HG02884 (cell line): ENCODE results near the gene CSRP1.
A peak's percentile ranks its signal among the peaks of the same experiment; 100 is the strongest.
"Not testable (repeated sequence)": the region's sequence is repeated elsewhere in the genome, so short reads cannot be mapped to it uniquely, and the experiment has no call there.

Experiments used
- ATAC-seq: cut with Tn5 transposase; IDR thresholded peaks from one replicate; pipeline ENCODE4 v1.9.1; 2021; ENCODE audit warnings: mild to moderate bottlenecking, moderate library complexity; ENCODE audit not compliant: unreplicated experiment

CSRP1 gene

DNA sequence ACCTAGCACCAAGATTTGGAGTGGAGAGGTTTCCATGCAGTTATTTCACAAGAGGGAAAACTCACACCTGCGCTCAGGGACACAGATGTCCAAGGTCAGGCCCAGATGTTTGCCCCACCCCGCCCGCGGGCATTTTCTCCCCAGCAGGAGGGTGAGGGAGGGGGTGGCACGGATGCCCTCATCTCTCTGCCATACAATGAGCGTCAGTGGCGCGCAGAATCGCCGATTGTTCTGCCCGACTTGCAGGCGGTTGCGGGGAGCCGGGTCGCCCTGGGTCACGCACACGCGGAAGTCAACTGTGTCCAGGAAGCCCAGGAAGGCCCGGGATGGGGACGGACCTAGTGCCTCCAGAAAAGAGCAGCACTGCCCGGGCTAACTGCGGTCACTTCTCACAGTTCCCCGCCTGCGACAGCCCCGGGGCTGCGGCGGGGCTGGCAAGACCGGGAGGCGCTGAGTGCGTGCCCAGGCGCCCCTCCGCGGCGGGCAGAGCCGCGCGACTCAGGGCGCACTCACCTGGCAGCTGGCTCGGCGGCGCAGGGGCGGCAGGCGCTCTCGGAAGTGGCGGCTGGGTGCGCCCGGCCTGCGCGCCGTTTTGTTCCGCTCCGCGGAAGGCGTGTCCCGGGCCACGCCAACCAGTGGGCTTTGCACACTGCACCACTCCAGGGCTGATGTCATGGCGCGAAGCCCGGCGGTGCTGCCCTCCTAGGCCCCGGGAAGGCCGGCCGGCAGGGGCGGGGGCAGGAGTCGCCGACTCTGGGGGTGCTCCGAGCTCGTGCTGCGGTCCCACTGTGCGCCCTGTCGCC, at the start of gene CSRP1:
TSS of gene CSRP1 (minus strand) at position 567 of the 803 bp plus-strand sequence. CDS start 10,820 bp downstream, outside the sequence.
- ATAC-seq = peak; percentile 87

DNA sequence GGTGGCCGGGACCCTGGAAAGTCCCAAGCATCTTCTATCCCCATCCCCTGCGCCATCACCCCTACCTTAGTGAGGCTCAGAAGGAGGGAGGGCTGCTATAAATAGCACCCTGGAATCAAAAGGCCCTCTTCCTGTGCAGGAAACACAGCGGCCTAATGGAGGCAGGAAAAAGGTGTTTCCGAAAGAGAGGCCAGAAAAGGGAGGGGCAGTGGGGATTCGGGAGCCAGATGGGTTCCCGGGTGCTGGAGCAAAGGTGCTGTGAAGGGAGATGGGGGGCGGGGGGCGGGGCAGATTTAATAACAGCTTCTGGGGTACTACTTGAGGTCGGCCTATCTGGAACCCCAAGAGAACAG, 48.6 kb upstream of the CSRP1 start:
- no peak for ATAC-seq

DNA sequence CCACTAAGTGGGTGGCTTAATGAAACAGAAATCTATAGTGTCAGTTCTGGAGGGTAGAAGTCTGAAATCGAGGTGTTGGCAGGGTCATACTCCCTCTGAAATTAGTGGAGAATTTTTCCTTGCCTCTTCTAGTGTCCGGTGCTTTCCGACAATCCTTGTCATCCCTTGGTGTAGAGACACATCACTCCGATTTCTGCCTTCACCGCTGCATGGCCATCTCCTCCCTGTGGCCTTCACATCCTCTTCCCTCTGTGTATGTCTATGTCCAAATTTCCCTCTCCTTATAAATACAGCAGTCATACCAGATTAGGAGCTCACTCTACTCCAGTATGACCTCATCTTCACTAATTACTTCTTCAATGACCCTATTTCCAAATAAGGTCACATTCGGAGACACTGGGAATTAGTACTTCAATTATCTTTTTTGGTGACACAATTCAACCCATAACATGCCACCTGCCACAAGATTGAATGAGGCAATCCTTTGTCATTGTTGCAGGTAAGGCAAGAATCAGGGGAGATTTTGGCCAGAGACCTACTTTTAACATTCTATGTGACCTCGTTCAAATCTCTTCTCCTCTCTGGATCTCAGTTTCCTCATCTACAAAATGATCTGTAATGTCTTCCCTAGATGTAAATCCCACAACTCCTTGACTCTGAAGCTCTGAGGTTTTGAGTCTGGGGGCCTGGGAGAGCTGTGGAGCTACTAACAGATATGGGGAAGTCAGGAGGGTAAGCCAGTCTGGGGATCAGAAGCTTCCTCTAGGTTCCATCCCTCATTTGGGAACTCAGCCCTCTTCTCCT, 48.1 kb upstream of the CSRP1 start:
- no peak for ATAC-seq

DNA sequence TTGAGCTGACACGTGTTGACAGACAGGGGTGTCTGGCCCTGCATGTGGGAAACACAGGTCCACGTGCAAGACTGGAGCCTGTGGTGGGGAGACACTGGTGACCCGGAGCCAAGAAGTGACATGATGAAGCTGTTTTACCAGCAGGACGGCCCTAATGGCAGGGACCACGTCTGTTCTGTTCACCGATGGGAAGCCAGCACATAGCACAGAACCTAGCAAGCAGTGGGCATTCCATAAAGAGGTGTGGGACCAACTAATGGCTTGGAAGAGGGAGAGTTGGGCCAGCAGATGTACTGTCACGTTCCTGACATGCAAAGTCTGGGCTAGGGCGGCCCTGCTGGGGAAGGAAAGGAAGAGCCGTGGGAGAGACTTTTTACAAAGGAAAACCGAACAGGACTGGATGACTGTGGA, 47.3 kb upstream of the CSRP1 start:
- no peak for ATAC-seq

DNA sequence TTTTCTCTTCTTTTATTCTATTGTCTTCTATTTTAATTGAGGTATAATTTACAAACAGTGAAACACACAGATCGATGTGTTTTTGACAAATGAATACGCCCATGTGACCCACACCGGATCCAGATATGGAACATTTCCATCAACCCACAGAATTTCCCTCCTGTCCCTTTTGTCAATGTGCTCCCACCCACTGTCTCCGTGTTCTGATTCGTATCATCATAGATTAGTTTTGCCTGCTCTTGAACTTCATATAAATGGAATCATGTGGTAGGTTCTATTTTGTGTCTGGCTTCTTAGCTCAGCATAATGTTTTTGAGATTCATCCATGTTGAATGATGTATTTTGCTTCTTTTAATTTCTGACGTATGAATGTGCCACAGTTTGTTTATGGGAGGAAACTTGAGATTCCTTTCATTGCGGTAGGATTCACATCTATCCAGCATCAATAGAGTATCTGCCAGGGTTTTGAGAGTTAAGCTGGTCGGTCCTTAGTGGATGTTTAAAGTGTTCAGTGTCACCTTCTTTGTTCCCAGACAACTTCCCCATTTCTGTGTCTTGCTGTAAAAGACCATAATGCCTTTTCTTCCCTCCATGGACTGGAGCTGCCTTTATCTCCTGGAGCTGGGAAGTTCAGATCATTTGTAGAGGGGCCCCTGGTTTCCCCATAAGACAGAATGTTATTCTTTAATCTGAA, 46.7 kb upstream of the CSRP1 start:
- ATAC-seq = no peak

DNA sequence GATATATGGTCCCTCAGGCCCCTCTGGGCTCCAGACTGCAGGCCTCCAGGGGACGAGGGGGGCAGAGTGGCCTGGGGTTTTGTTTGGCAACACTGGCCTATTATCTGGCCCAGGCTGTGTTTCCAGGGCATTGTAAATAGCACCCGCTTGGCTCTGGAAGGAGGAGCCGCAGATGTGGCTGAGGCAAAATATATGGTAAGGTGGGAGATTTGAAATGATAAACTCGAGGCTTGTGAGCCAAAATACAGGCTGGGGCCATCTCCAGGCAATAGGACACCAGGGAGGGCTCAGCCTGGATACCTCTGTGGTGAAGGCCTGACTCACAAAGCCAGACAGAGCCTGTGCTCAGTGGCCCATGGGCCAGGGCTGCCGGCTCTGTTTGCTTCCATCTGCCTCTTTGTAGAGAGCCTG, 46.0 kb upstream of the CSRP1 start:
- ATAC-seq = no peak

DNA sequence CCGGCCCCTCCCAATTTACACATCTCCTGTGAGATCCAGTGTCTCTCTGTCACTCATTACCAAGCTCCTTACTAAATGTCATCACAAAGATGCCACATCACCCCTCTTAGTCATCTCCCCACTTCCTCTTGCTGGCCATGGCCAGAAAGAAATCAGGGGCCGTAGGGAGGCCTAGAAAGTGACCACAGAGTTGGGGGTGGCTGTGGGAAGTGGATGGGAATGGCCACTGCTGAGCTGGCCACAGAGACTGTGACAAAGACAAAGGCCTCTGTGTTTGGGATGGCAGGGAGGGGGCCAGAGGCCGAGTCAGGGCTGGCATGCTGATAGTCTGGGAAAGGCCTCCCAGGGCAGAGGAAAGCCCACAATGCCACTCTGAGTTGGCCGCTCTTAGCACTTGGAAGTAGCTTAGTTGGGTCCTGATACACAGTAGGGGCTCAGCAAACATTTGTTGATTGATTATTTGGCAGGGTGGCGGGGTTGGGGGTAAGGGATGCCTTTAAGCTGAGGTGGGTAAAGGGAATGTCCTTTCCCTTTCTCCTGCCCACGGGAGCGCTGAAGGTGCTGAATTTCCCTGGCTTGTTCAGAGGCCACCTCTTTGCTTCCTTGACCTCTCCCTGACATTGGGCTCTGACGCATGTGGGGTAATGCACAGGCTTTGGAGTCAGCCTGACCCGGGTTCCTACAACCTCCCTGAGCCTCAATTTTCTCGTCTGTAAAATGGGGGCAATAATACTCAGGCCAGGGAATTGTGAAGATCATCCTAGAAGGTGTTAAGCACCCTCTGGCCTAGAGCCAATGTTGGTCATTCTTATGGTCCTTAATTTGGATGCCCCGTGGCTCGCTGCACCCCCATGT, 45.2 kb upstream of the CSRP1 start:
- ATAC-seq = no peak

DNA sequence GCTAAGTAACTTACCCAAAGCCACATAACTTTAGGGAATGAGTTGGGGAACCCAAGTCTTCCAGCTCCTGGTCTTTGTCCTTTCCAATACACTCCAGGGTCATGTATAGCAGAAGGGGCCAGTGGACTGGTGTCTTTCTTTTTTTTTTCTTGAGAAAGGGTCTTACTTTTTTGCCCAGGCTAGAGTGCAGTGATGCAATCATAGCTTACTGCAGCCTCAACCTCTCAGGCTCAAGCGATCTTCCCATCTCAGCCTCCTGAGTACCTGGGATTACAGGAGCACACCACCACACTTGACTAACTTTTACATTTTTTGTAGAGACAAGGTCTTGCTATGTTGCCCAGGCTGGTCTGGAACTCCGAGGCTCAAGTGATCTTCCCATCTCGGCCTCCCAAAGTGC, 44.2 kb upstream of the CSRP1 start:
- no peak for ATAC-seq

DNA sequence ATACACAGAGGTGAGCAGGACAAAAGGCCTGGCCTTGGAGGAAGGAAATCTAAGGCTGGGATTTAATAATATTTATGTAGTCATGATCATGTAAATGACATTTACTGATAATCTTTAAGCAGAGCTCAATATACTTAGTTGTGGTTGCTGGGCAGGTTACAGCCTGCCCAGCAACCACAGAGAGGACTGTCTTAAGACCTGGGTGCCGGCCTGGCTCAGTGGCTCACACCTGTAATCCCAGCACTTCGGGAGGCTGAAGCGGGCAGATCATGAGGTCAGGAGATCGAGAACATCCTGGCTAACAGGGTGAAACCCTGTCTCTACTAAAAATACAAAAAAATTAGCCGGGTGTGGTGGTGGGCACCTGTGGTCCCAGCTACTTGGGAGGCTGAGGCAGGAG, 42.6 kb upstream of the CSRP1 start:
- not testable (repeated sequence) for ATAC-seq

DNA sequence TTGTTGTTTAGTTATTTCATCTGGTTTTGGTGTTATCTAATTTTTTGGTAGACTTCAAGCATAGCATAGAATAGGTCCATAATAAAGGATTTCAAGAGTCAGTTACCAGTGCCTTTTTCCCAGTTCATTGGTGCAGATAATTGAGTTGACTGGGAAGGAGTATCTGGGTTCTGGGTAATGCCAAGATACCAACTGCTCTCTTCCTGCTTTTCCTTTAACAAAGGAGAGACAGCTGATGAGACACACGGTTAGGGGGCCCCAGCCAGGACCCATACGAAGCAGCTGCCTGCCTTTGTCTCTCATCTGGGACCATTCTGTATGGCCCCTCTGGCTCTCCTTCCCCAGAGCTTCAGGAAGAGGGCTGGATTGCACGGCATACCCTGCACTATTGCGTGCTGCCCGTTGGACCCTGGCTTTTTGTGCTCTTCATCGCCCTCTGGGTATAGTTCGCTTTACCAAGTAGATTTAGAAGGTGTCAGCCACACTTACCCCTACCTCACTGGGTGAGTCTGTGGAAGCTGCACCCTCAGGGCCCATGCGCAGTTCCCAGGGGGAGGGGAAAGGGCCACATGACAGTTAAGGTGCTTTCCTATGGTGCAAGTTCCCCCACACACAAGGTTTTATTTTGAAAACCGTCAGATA, 39.0 kb upstream of the CSRP1 start:
- no peak for ATAC-seq

DNA sequence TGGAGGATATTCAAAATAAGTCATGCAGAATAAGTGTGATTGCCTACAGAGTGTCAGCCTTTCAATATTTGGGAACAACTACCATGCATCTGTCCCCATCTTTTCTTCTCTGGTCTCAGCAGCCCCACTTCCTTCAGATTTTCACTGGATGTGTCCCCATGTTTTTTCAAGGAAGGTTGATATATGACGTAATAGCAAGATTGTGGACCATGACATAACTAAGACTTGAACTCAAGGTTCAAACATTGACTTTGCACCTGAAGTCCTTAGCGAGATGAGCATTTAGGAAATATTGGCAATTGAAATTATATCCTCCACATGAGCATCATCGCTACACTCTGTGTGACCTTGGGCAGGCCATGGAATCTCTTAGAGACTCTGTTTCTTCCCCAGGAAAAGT, 37.8 kb upstream of the CSRP1 start:
- no peak for ATAC-seq

DNA sequence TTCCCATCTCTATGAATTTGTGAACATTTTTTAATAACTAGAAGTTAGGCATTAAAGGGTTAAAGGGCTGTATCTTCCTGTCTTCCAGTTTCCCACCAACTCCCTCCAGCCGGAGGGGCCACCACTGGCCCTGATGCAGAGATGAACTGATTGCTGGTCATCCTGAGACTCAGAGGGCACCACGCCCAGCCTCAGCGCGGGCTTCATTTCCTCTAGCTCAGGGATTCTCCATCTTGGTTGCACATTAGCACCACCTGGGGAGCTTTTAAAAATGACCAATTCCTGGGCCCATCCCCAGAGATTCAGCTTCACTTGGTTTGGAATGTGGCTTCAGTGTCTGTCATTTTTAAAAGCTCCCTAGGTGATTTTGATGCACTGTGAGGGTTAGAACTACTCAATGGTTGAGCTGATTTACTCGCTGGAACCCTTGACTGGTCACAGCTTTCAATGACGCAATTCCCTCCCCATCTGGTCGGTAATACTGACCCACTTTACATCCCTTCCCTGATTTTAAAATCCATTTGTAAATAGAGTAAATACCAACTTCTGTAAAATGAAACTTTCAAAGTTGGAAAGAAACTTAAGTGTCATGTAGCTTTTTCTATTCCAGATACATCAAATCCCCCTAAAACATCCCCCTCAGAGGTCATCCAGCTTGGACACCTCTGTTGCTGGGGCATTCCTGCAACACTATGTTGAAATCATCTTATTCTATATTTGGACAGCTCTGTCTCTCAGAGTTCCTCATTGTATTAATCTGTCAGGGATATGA, 37.1 kb upstream of the CSRP1 start:
- no peak for ATAC-seq

DNA sequence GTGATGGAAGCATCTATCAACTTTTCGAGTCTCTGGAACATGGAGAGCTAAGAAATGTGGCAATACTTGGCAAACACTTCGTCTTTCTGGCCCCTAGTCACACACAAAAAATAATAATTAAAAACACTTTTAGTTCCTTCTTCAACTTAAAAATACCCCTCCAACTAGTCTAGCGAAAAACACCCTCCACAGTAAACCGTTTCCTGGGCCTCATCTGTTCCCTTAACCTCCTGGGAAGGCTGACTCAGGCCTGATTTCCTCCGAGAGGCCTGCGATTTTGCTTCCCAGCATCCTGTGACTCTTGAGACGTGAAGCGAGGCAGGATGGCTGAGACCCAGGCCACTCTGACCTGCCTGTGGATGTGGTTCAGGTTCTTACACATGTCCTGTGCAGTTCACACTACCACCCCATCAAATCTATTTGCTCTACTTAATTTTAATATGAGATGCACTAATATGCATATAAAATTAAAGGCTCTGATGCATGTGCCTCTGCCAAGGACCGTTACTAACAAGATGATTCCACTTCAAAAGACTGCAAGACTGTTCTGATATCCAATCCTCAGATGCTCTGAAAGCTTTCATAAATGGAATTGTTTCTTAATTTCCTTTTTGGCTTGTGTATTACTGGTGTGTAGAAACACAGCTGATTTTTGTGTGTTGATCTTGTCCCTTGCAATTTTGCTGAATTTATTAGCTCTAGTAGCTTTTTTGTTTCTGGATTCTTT, 35.5 kb upstream of the CSRP1 start:
- no peak for ATAC-seq

DNA sequence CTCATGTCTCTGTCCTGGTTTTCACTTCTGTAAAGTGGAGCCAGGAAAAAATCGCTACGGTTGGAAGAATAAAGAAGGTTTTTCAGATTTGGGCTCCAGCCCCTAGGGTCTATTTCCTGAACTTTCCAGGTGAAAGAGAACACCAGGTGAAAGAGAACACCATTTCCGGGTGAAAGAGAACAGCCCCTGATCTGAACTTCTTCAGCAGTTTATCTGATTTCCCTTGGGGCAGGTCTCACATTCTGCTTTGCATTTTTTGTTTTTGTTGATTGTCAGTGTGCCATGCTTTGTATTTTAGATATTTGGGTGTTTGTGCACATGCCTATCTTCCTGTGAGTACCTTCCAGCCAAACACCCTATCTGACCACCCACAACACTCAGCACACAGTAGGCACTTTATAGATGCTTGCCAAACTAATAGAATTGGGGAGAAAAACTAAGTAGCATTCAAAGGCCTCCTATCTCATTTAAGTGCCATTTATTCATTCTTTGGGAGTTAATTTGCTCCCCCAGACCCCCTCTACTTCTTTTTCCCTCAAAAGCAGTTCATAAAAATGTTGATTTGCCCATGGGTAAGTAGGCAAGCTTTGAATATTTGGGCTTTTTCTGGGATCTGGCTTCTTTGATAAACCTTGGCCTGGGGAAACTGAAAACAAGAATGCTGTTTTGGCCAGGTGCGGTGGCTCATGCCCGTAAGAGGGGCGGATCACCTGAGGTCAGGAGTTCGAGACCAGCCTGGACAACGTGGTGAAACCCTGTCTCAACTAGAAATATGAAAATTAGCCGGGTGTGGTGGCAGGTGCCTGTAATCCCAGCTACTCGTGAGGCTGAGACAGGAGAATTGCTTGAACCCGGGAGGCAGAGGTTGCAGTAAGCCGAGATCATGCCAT, 34.2 kb upstream of the CSRP1 start:
- no peak for ATAC-seq

DNA sequence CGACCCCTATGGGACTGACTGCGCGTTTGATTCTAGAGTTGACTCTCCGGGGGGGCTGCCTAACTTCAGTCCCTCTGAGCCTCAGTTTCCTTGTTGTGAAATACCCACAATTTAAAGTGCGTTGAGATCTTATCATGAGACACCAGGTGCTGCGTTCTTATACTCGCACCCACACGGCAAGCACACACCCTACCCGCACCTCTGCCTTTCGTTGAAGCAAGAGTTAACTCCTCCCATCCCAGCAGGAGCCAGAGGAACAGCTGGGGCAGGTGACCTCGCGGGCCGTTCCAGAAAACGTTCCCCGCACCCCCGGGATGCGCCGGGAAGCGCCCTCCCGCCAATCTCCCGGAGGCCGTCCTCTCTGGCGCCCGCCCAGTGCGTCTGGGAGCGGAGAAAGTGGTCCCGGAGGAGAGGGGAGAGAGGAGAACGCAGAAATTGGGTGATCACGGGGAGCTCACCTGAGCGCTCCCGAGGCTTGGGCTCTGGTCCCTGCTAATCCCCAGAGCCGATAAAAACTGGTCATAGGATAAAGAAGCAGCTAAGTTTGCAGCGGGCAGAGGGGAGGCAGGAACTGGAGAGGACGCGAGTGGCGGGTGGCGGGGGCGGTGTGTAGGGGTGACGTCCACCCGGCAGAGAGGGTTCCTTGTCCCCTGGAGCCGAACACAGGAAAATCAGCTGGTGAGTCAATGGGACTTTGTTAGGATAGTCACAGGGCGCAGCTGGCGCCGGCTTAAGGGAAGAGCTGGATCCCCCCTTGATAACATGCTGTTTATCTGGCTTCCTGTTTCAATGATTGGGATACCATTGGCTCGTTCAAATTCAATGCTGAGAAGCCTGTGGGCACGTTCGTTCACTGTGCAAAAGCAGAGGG, 32.9 kb upstream of the CSRP1 start:
- no peak for ATAC-seq

DNA sequence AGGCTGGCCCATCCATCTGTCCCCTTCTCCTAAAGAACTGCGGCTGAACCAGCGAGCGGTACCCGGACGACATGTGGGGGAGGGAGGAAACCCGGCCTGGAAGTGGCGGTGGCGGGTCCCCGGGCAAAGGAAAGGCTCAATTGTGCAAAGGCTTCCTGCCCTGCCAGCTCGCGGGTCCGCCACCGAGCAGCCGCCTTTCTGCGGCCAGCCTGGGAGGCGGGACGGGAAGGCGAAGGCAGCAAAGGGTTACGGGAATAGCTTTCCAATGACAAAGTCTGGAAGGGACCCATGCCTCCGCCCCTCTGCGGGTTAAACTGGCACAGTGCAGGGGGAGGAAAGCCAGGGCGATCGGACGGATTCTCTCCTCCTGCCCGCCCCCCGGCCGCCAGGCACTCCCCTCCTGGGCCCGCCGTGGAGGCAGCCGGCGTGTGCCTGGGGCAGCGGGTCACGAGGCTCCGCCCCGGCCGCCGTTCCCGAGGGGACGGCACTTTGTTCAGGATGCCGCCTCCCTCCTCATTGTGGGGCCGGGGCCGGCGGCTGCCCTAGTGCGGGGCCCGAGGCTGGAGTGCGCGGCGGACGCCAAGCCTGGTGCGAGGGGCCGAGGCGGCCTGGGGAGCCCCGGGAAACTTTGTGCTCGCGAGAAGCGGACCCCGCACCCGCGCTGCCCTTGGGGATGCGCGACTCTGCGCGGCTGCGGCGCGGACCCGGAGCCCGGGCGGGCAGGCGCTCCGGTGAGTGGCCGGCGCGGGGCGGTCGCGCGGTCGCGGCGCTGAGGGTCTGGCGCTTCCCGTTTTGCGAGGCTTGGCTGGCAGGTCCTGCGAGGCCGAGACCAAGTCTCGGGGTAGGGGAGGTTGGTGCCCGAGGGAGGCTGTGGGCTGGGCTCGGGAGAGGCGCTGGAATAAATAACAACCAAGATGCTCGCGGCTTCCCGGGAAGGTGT, 32.0 kb upstream of the CSRP1 start, which contains the start of gene NAV1:
TSS of gene NAV1 (plus strand) at position 516 of the 940 bp plus-strand sequence. CDS start 83,758 bp downstream, outside the sequence.
- no peak for ATAC-seq
